Germinal center (tissue), 1 donor: ENCODE data around the gene NKAIN4.

Experiments
- DNase-seq: peaks from one replicate; pipeline ENCODE4 v3.0.0; 2012; ENCODE audit warnings: mixed read lengths, low spot score

Gene NKAIN4

GRCh38 chr20:63192721-63193120 lies 61.5 kb downstream of the NKAIN4 start:
- DNase-seq, result no peak

GRCh38 chr20:63191400-63191799 lies 62.9 kb downstream of the NKAIN4 start:
- no peak for DNase-seq

DNA sequence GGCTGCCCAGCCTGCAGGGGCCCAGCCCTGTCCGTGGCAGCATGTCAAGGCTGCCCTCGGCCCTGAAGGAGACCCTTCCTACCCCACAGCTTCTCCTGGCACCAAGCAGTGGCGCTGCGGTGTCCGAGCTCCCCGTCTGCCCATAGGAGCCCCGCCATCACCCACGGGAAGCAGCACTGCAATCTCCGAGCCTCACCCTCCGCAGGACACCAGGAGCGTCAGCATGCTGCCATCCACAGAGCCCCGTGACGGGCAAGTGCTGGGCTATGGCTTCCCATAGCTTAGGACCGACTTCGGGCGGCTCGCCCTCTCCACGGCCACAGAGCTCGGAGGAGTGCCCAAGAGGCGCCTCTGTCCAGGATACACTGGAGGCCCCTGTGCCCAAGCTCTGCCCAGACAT lies 63.4 kb downstream of the NKAIN4 start:
- DNase-seq, result no peak
